ENCODE measurements around the gene ZNF66.
A peak's percentile ranks its signal among the peaks of the same experiment; 100 is the strongest.
"Not testable (repeated sequence)": the region's sequence is repeated elsewhere in the genome, so short reads cannot be mapped to it uniquely, and the experiment has no call there.

Gene ZNF66

GRCh38 chr19:20776083-20777076 lies at the start of gene ZNF66:
Gene ZNF66 (plus strand): TSS chr19:20776304. CDS start chr19:20776448, 144 bp downstream.
- DNase-seq = peak; percentile 78

GRCh38 chr19:20750169-20750568 lies 25.9 kb upstream of the ZNF66 start:
- not testable (repeated sequence) for DNase-seq

- DNase-seq = not testable (repeated sequence)
These were observed 23.8 kb upstream of the ZNF66 start for GRCh38 chr19:20752291-20752690.

GRCh38 chr19:20769225-20769736 lies 6.8 kb upstream of the ZNF66 start:
- not testable (repeated sequence) for DNase-seq

- DNase-seq = no peak
These were observed 11.7 kb downstream of the ZNF66 start for GRCh38 chr19:20787786-20788185.

- DNase-seq = no peak
These were observed 15.7 kb downstream of the ZNF66 start for GRCh38 chr19:20791806-20792205.

- not testable (repeated sequence) for DNase-seq
These were observed 30.5 kb downstream of the ZNF66 start for GRCh38 chr19:20806311-20807262.

GRCh38 chr19:20840371-20840770 lies 64.3 kb downstream of the ZNF66 start:
- no peak for DNase-seq

All from NCI-H187 treated with DMSO at 0.1 percent for 48 hours (cell line).